HCT116 (cell line): ENCODE data around the gene CDK19. TPM values are rescaled to one million over a fixed set of nuclear protein-coding genes. Genes with fewer than 3 reads are reported as not detected.

Experiments
- ATAC-seq: fragments of 200-7000 bp; cut with Tn5 transposase; 2 replicates; pipeline ENCODE4 v1.9.1; 2020; ENCODE audit warnings: mild to moderate bottlenecking, moderate library complexity
- BruUV-seq: library from RNA; stranded (reverse); fragments of 400-500 nt; replicated peaks from 2 replicates; lab custom pipeline; 2021; lab: Mats Ljungman, UMichigan
- CTCF ChIA-PET: fragments of 300-600 bp; sonication (Branson Sonifier 250); formaldehyde crosslinking; loops from one replicate; lab custom pipeline; 2021; ENCODE audit warnings: antibody characterized with exemption; lab: Charles Lee
- POLR2A ChIA-PET: fragments of 300-600, 350-600 bp; sonication (Branson Sonifier 250); formaldehyde crosslinking; loops from one replicate; lab custom pipeline; 2021; ENCODE audit warnings: antibody characterized with exemption; lab: Charles Lee
- RAD21 ChIA-PET, 2 experiments: fragments of 300-600 bp; sonication (Branson Sonifier 250); formaldehyde crosslinking; loops; one replicate each; lab custom pipeline; 2023; ENCODE audit warnings: low total read pairs in 2 of 2; ENCODE audit not compliant: uncharacterized antibody in 2 of 2, unreplicated experiment in 2 of 2, low non-redundant PET in 1 of 2; lab: Charles Lee
- DNase-seq: peaks from one replicate; pipeline ENCODE4 v3.0.0-alpha.2; 2010; ENCODE audit warnings: low read depth, low spot score
- H2AFZ ChIP-seq: fragments of 200-600 bp; shearing (Covaris generic), sonication (generic); 2 replicates; pipeline ENCODE4 v1.6.1; 2017; ENCODE audit warnings: low read depth, mixed run types, mixed read lengths, antibody characterized with exemption, low read length; ENCODE audit not compliant: poor library complexity, severe bottlenecking
- H3K27ac ChIP-seq: 2 replicates; pipeline ENCODE4 v1.5.1; 2012; ENCODE audit warnings: low read depth, low read length
- H3K27me3 ChIP-seq: fragments of 200-600 bp; sonication (generic); 2 replicates; pipeline ENCODE4 v1.6.1; 2016; ENCODE audit warnings: mixed run types, low read length, mixed read lengths; ENCODE audit not compliant: insufficient read depth
- H3K36me3 ChIP-seq, 2 experiments: fragments of 200-500 bp in 1 of 2; fragments of 200-600 bp in 1 of 2; sonication (Bioruptor generic) in 1 of 2; sonication (generic) in 1 of 2; 2 replicates each; pipeline versions ENCODE4 v1.5.1 to v1.6.1; 2014 to 2016; ENCODE audit warnings: low read length in 2 of 2, inconsistent platforms in 1 of 2, mixed read lengths in 1 of 2, mixed run types in 1 of 2; ENCODE audit not compliant: insufficient read depth in 2 of 2, control insufficient read depth in 1 of 2
- H3K4me1 ChIP-seq, 2 experiments: fragments of 200-600 bp in 1 of 2; sonication (generic) in 1 of 2; 2 replicates each; pipeline versions ENCODE4 v1.5.1 to v1.6.1; 2012 to 2017; ENCODE audit warnings: low read length in 2 of 2, inconsistent platforms in 1 of 2, mild to moderate bottlenecking in 1 of 2, mixed read lengths in 1 of 2, mixed run types in 1 of 2, moderate library complexity in 1 of 2; ENCODE audit not compliant: insufficient read depth in 2 of 2, control insufficient read depth in 1 of 2
- H3K4me2 ChIP-seq: fragments of 200-600 bp; sonication (generic); 2 replicates; pipeline ENCODE4 v1.6.1; 2017; ENCODE audit warnings: mixed run types, low read length, mixed read lengths
- H3K4me3 ChIP-seq, 2 experiments: fragments of 200-600 bp in 1 of 2; sonication (generic) in 1 of 2; replicated peaks in 1 of 2; 2 replicates each; pipeline ENCODE4 v1.5.1; 2011 to 2016; ENCODE audit warnings: low read length in 2 of 2, control low read depth in 1 of 2, low read depth in 1 of 2, mild to moderate bottlenecking in 1 of 2, mixed read lengths in 1 of 2, mixed run types in 1 of 2
- H3K79me2 ChIP-seq: fragments of 200-600 bp; sonication (generic); 2 replicates; pipeline ENCODE4 v1.6.1; 2017; ENCODE audit warnings: mild to moderate bottlenecking, mixed run types, low read length, moderate library complexity, mixed read lengths; ENCODE audit not compliant: insufficient read depth
- H3K9ac ChIP-seq: fragments of 200-600 bp; sonication (generic); 2 replicates; pipeline ENCODE4 v1.6.1; 2016; ENCODE audit warnings: low read length, mixed read lengths
- H3K9me2 ChIP-seq: fragments of 200-600 bp; sonication (generic), shearing (Covaris generic); 2 replicates; pipeline ENCODE4 v1.6.1; 2017; ENCODE audit warnings: mixed run types, mild to moderate bottlenecking, moderate library complexity; ENCODE audit not compliant: insufficient read depth
- H3K9me3 ChIP-seq, 2 experiments: fragments of 200-500 bp in 1 of 2; fragments of 200-600 bp in 1 of 2; sonication (Bioruptor generic) in 1 of 2; sonication (generic) in 1 of 2; 2 replicates each; pipeline ENCODE4 v1.6.1; 2014 to 2017; ENCODE audit warnings: low read length in 2 of 2, mixed read lengths in 2 of 2, inconsistent platforms in 1 of 2, low read depth in 1 of 2, mild to moderate bottlenecking in 1 of 2, mixed run types in 1 of 2, moderate library complexity in 1 of 2; ENCODE audit not compliant: control insufficient read depth in 1 of 2, insufficient read depth in 1 of 2
- H4K20me1 ChIP-seq: fragments of 200-600 bp; sonication (generic), shearing (Covaris generic); 2 replicates; pipeline ENCODE4 v1.6.1; 2017; ENCODE audit warnings: mixed run types, mild to moderate bottlenecking, moderate library complexity; ENCODE audit not compliant: insufficient read depth
- CBX3 ChIP-seq: IDR thresholded peaks from 2 replicates; pipeline ENCODE4 v1.6.1; 2012; ENCODE audit warnings: low read depth
- CEBPB ChIP-seq: IDR thresholded peaks from 2 replicates; pipeline ENCODE4 v1.6.1; 2012; ENCODE audit warnings: low read depth
- ELF1 ChIP-seq: IDR thresholded peaks from 2 replicates; pipeline ENCODE4 v1.6.1; 2012; ENCODE audit warnings: low read depth, borderline replicate concordance
- EZH2 ChIP-seq: fragments of 200-600 bp; sonication (generic); IDR thresholded peaks from 2 replicates; pipeline ENCODE4 v1.6.1; 2017; ENCODE audit warnings: antibody characterized with exemption, mixed run types
- EZH2phosphoT487 ChIP-seq: fragments of 200-600 bp; IDR thresholded peaks from 2 replicates; pipeline ENCODE4 v1.6.1; 2018; ENCODE audit warnings: antibody characterized with exemption, borderline replicate concordance
- FOSL1 ChIP-seq: IDR thresholded peaks from 2 replicates; pipeline ENCODE4 v1.6.1; 2012; ENCODE audit warnings: low read depth
- JUND ChIP-seq: IDR thresholded peaks from 2 replicates; pipeline ENCODE4 v1.6.1; 2012
- MAX ChIP-seq: IDR thresholded peaks from 2 replicates; pipeline ENCODE4 v1.6.1; 2012
- POLR2A ChIP-seq: IDR thresholded peaks from 2 replicates; pipeline ENCODE4 v1.7.0; 2011; ENCODE audit warnings: borderline replicate concordance; ENCODE audit not compliant: insufficient read depth, insufficient read length; ENCODE audit errors: extremely low read depth
- POLR2AphosphoS5 ChIP-seq: IDR thresholded peaks from 2 replicates; pipeline ENCODE4 v1.6.1; 2011; ENCODE audit warnings: mild to moderate bottlenecking, low read depth, low read length, moderate library complexity
- RAD21 ChIP-seq: IDR thresholded peaks from 2 replicates; pipeline ENCODE4 v1.6.1; 2012; ENCODE audit warnings: low read depth, mild to moderate bottlenecking
- SIN3A ChIP-seq: IDR thresholded peaks from 2 replicates; pipeline ENCODE4 v1.6.1; 2012; ENCODE audit warnings: low read depth
- SP1 ChIP-seq: IDR thresholded peaks from 2 replicates; pipeline ENCODE4 v1.6.1; 2012; ENCODE audit warnings: low read depth
- SRF ChIP-seq: IDR thresholded peaks from 2 replicates; pipeline ENCODE4 v1.6.1; 2012; ENCODE audit warnings: low read depth
- TCF7L2 ChIP-seq: IDR thresholded peaks from 2 replicates; pipeline ENCODE4 v1.7.0; 2011; ENCODE audit warnings: borderline replicate concordance, inconsistent platforms; ENCODE audit not compliant: insufficient read depth, insufficient read length; ENCODE audit errors: extremely low read depth
- YY1 ChIP-seq: IDR thresholded peaks from 2 replicates; pipeline ENCODE4 v1.6.1; 2011; ENCODE audit warnings: low read length, low read depth, moderate library complexity, mild to moderate bottlenecking; ENCODE audit not compliant: insufficient replicate concordance; ENCODE audit errors: extremely low read depth
- ZBTB33 ChIP-seq: IDR thresholded peaks from 2 replicates; pipeline ENCODE4 v1.6.1; 2011; ENCODE audit warnings: mild to moderate bottlenecking, low read length, moderate library complexity; ENCODE audit not compliant: insufficient replicate concordance; ENCODE audit errors: extremely low read depth
- ZNF274 ChIP-seq: fragments of 200-500 bp; sonication (Bioruptor generic); IDR thresholded peaks from 2 replicates; pipeline ENCODE4 v1.6.1; 2014; ENCODE audit warnings: mild to moderate bottlenecking, low read depth, low read length, inconsistent platforms
- intact Hi-C: fragments of 100-400 bp; cut with micrococcal nuclease; formaldehyde crosslinking; loops from 2 replicates; pipeline ENCODE4 v1.10.0; 2022
- total RNA-seq: library from RNA; stranded (reverse); gene quantifications from one replicate; pipeline ENCODE4 v1.2.1, GENCODE V29; 2021; ENCODE audit not compliant: unreplicated experiment

Gene CDK19
- total RNA-seq, 1 experiment from 2014 or later: 20.0 TPM

- no peak overlapping the region for H3K4me3 ChIP-seq
- ATAC-seq (no peak), DNase-seq (no peak)
- H3K36me3 ChIP-seq: 0 out of 4 replicates have a peak, but pooled peaks cover 0 to 2% of the 10 kb centered on the region in 2 experiments
- H3K79me2 ChIP-seq: no peaks in the 10 kb centered on the region
- RAD21 ChIA-PET: no interaction called here
- H4K20me1 ChIP-seq: no peaks in the 10 kb centered on the region
- POLR2A ChIA-PET: no interaction called here
- CTCF ChIA-PET: no interaction called here
- H3K9me2 ChIP-seq: no peaks in the 10 kb centered on the region
- no peak for TF ChIP-seq SIN3A
- no peak for TF ChIP-seq POLR2AphosphoS5
- no peak for TF ChIP-seq TCF7L2
- TF ChIP-seq RAD21: no peak
- no peak for TF ChIP-seq CBX3
- no peak for TF ChIP-seq ZNF274
- TF ChIP-seq SP1: no peak
- no peak for TF ChIP-seq POLR2A
- TF ChIP-seq JUND: no peak
- intact Hi-C loops: no loop called here
- BruUV-seq: no TSS peak
- H3K9ac ChIP-seq: no peak overlapping the region
- H3K4me2 ChIP-seq: no peak overlapping the region
- H3K27me3 ChIP-seq: no peaks in the 10 kb centered on the region
- H2AFZ ChIP-seq: no peak overlapping the region
- no peaks in the 10 kb centered on the region for H3K9me3 ChIP-seq
- no peak overlapping the region for H3K27ac ChIP-seq
- H3K4me1 ChIP-seq: peaks cover 5 to 12% of the 10 kb centered on the region in 2 experiments; a peak in 2 of 4 replicates
These were observed 192.2 kb downstream of the CDK19 start for GRCh38 chr6:110622912-110623578.

GRCh38 chr6:110621061-110621460, 194.2 kb downstream of the CDK19 start:
- no peak for DNase-seq
- Histone ChIP-seq H3K27ac (no peak overlapping the region), H3K9me2 (no peaks in the 10 kb centered on the region), H3K4me1 (peaks cover 5 to 12% of the 10 kb centered on the region in 2 experiments; a peak in 2 of 4 replicates), H3K4me3 (no peak overlapping the region), H3K36me3 (0 out of 4 replicates have a peak, but pooled peaks cover 0 to 2% of the 10 kb centered on the region in 2 experiments), H4K20me1 (no peaks in the 10 kb centered on the region), H3K27me3 (no peaks in the 10 kb centered on the region), H3K4me2 (no peak overlapping the region), H3K9ac (no peak overlapping the region), H3K79me2 (no peaks in the 10 kb centered on the region), H2AFZ (no peak overlapping the region), H3K9me3 (no peaks in the 10 kb centered on the region)
- intact Hi-C loops: no loop called here
- ChIA-PET RAD21 (no interaction called here), CTCF (no interaction called here), POLR2A (no interaction called here)
- no TSS peak for BruUV-seq
- no peak for ATAC-seq
- TF ChIP-seq SIN3A: no peak
- TF ChIP-seq YY1: no peak
- no peak for TF ChIP-seq EZH2
- TF ChIP-seq SP1: no peak
- TF ChIP-seq CBX3: no peak
- no peak for TF ChIP-seq RAD21
- no peak for TF ChIP-seq FOSL1
- no peak for TF ChIP-seq CEBPB
- no peak for TF ChIP-seq ELF1
- no peak for TF ChIP-seq JUND
- TF ChIP-seq ZBTB33: no peak
- TF ChIP-seq SRF: no peak
- no peak for TF ChIP-seq MAX
- no peak for TF ChIP-seq EZH2phosphoT487
